ENCODE measurements around the gene SERTAD3. TPM values are rescaled to one million over a fixed set of nuclear protein-coding genes. Genes with fewer than 3 reads are reported as not detected.
"Not testable (repeated sequence)": the region's sequence is repeated elsewhere in the genome, so short reads cannot be mapped to it uniquely, and the experiment has no call there.

The SERTAD3 gene
- total RNA-seq, 4 donors from 2014 or later = 18.3 to 47.2 (median 37.8) TPM

- Histone ChIP-seq H3K27me3 (no peaks in the 10 kb centered on the region), H3K9me3 (no peaks in the 10 kb centered on the region), H3K27ac (replicated peaks in 1 of 4) (peak overlapping the region in 2 of 4 donors; percentile 3 to 27), H3K36me3 (peaks cover 9 to 25% (median 22%) of the 10 kb centered on the region in 4 donors), H3K4me1 (peaks cover 32 to 55% (median 46%) of the 10 kb centered on the region in 4 donors), H3K4me3 (no peak overlapping the region)
- intact Hi-C loops (cut with DNase I) = no loop called here
- 97% methylated on average over 3 of the region's 3 CpGs for WGBS
- DNase-seq (ENCODE audit: extremely low spot score) = no peak
- TF ChIP-seq CTCF (IDR thresholded peaks at IDR 0.05) (no peak), EP300 (IDR thresholded peaks at IDR 0.05) (no peak), POLR2A (IDR thresholded peaks at IDR 0.05; ENCODE audit: low read depth) (no peak)
These were observed 5.9 kb downstream of the SERTAD3 start for GRCh38 chr19:40438284-40438683.

GRCh38 chr19:40433391-40434216, 10.5 kb downstream of the SERTAD3 start:
- Histone ChIP-seq H3K4me3 (peak overlapping the region; percentile 48 to 61 (median 57)), H3K36me3 (no peaks in the 10 kb centered on the region), H3K4me1 (peaks cover 22 to 33% (median 30%) of the 10 kb centered on the region in 4 donors), H3K27me3 (no peaks in the 10 kb centered on the region), H3K9me3 (no peaks in the 10 kb centered on the region), H3K27ac (replicated peaks in 1 of 4) (peak overlapping the region; percentile 87 to 91 (median 90))
- no peak for DNase-seq (ENCODE audit: extremely low spot score)
- under 1% methylated on average over 37 of the region's 50 CpGs for WGBS
- peak; percentile 70 to 79 for TF ChIP-seq POLR2AphosphoS5 (IDR thresholded peaks at IDR 0.05)
- TF ChIP-seq CTCF (IDR thresholded peaks at IDR 0.05) = no peak
- intact Hi-C loops (cut with DNase I) = no loop called here

- 33% methylated on average over 7 of the region's 7 CpGs for WGBS
- H3K9me3 ChIP-seq; DNase-seq (ENCODE audit: extremely low spot score); intact Hi-C loops (cut with DNase I); H3K36me3 ChIP-seq; H3K27me3 ChIP-seq: not testable (repeated sequence)
- peak overlapping the region; percentile 87 to 91 (median 90) for H3K27ac ChIP-seq (replicated peaks in 1 of 4)
- peak overlapping the region; percentile 48 to 61 (median 57) for H3K4me3 ChIP-seq
- H3K4me1 ChIP-seq = peaks cover 22 to 33% (median 30%) of the 10 kb centered on the region in 4 donors
These were observed 11.4 kb downstream of the SERTAD3 start for GRCh38 chr19:40432760-40433159.

- WGBS = 92% methylated on average over 3 of the region's 3 CpGs
- intact Hi-C loops (cut with DNase I) = no loop called here
- TF ChIP-seq POLR2A (IDR thresholded peaks at IDR 0.05; ENCODE audit: low read depth) (no peak), EP300 (IDR thresholded peaks at IDR 0.05) (no peak), CTCF (IDR thresholded peaks at IDR 0.05) (no peak), POLR2AphosphoS5 (IDR thresholded peaks at IDR 0.05) (no peak)
- no peaks in the 10 kb centered on the region for H3K36me3 ChIP-seq
- peak overlapping the region; percentile 87 to 91 (median 90) for H3K27ac ChIP-seq (replicated peaks in 1 of 4)
- no peaks in the 10 kb centered on the region for H3K27me3 ChIP-seq
- peaks cover 24 to 36% (median 32%) of the 10 kb centered on the region in 4 donors for H3K4me1 ChIP-seq
- no peaks in the 10 kb centered on the region for H3K9me3 ChIP-seq
- DNase-seq (ENCODE audit: extremely low spot score) = no peak
- no peak overlapping the region for H3K4me3 ChIP-seq
These were observed 12.4 kb downstream of the SERTAD3 start for GRCh38 chr19:40431698-40432097.

- H3K27me3 ChIP-seq; H3K36me3 ChIP-seq; H3K9me3 ChIP-seq; H3K4me3 ChIP-seq; DNase-seq (ENCODE audit: extremely low spot score); H3K27ac ChIP-seq (replicated peaks in 1 of 4); intact Hi-C loops (cut with DNase I): not testable (repeated sequence)
- WGBS = 94% methylated on average over 10 of the region's 10 CpGs
- peaks cover 28 to 41% (median 38%) of the 10 kb centered on the region in 4 donors for H3K4me1 ChIP-seq
These were observed 13.9 kb downstream of the SERTAD3 start for GRCh38 chr19:40430242-40430641.

GRCh38 chr19:40428197-40428596, 15.9 kb downstream of the SERTAD3 start:
- peaks cover 26 to 42% (median 39%) of the 10 kb centered on the region in 4 donors for H3K4me1 ChIP-seq
- DNase-seq (ENCODE audit: extremely low spot score); H3K36me3 ChIP-seq; H3K27ac ChIP-seq (replicated peaks in 1 of 4); H3K27me3 ChIP-seq; H3K9me3 ChIP-seq; H3K4me3 ChIP-seq; intact Hi-C loops (cut with DNase I): not testable (repeated sequence)
- WGBS = 97% methylated on average over 7 of the region's 7 CpGs
